H54 (cell line): ENCODE data around the gene CAT.

Source experiments
- DNase-seq: peaks from one replicate; pipeline ENCODE4 v3.0.0; 2011; ENCODE audit warnings: low spot score, mixed read lengths; ENCODE audit not compliant: insufficient read length
- FAIRE-seq: peaks from 3 replicates; lab custom pipeline; 2011; peaks lifted over from hg19 to GRCh38; lab: Jason Lieb, UNC
- POLR2A ChIP-seq: IDR thresholded peaks from 2 replicates; pipeline ENCODE4 v1.6.1; 2011; ENCODE audit warnings: low read depth, mild to moderate bottlenecking, low read length

CAT gene

GRCh38 chr11:34438529-34439507, at the start of gene CAT:
CAT (plus strand) TSS chr11:34438934; CDS start chr11:34439014, 80 bp downstream.
- FAIRE-seq (peak; percentile 84), DNase-seq (peak; percentile 90)

GRCh38 chr11:34394771-34395300, 43.9 kb upstream of the CAT start:
- no peak for TF ChIP-seq POLR2A
- FAIRE-seq (no peak), DNase-seq (no peak)

More at GRCh38 chr11:34438529-34439507, at the start of gene CAT:
- TF ChIP-seq POLR2A = peak; percentile 90

- FAIRE-seq (peak; percentile 36), DNase-seq (peak; percentile 30)
- TF ChIP-seq POLR2A = no peak
Observed at GRCh38 chr11:34395916-34396550, 42.7 kb upstream of the CAT start.

GRCh38 chr11:34397120-34397519, 41.6 kb upstream of the CAT start:
- FAIRE-seq = no peak
- TF ChIP-seq POLR2A = no peak
- no peak for DNase-seq

- DNase-seq (no peak), FAIRE-seq (no peak)
- no peak for TF ChIP-seq POLR2A
Observed at GRCh38 chr11:34397811-34398210, 40.9 kb upstream of the CAT start.

GRCh38 chr11:34403431-34403830, 35.3 kb upstream of the CAT start:
- no peak for FAIRE-seq
- no peak for TF ChIP-seq POLR2A
- DNase-seq = no peak

- no peak for TF ChIP-seq POLR2A
- no peak for DNase-seq
- FAIRE-seq = no peak
Observed at GRCh38 chr11:34404280-34404679, 34.5 kb upstream of the CAT start.

- peak; percentile 20 for FAIRE-seq
- no peak for DNase-seq
- TF ChIP-seq POLR2A = no peak
Observed at GRCh38 chr11:34405079-34405858, 33.5 kb upstream of the CAT start.

- no peak for DNase-seq
- no peak for FAIRE-seq
- no peak for TF ChIP-seq POLR2A
Observed at GRCh38 chr11:34406413-34406812, 32.3 kb upstream of the CAT start.

- FAIRE-seq (no peak), DNase-seq (no peak)
- TF ChIP-seq POLR2A = no peak
Observed at GRCh38 chr11:34407121-34407813, 31.5 kb upstream of the CAT start.

GRCh38 chr11:34408580-34409172, 30.1 kb upstream of the CAT start:
- no peak for TF ChIP-seq POLR2A
- DNase-seq (no peak), FAIRE-seq (no peak)

GRCh38 chr11:34411111-34411510, 27.6 kb upstream of the CAT start:
- DNase-seq (no peak), FAIRE-seq (no peak)
- TF ChIP-seq POLR2A = no peak
